RPMI7951 (cell line): ENCODE data around the gene POU2AF3. TPM values are rescaled to one million over a fixed set of nuclear protein-coding genes. Genes with fewer than 3 reads are reported as not detected.
"Not testable (repeated sequence)": the region's sequence is repeated elsewhere in the genome, so short reads cannot be mapped to it uniquely, and the experiment has no call there.

ENCODE experiments used
- DNase-seq: peaks from one replicate; pipeline ENCODE4 v3.0.0-alpha.2; 2012; ENCODE audit warnings: low read depth
- total RNA-seq: library from RNA; depleted of rRNA; stranded (reverse); fragments of >200 nt; shearing (Covaris generic); gene quantifications from 2 replicates; pipeline ENCODE4 v1.2.3, GENCODE V29; 2014

POU2AF3 gene
- total RNA-seq, 1 experiment from 2014 or later, result 0.24 TPM

- no peak for DNase-seq
Observed at GRCh38 chr11:111301004-111301841, 2.9 kb downstream of the POU2AF3 start.

GRCh38 chr11:111301842-111302118, 3.4 kb downstream of the POU2AF3 start:
- no peak for DNase-seq

DNA sequence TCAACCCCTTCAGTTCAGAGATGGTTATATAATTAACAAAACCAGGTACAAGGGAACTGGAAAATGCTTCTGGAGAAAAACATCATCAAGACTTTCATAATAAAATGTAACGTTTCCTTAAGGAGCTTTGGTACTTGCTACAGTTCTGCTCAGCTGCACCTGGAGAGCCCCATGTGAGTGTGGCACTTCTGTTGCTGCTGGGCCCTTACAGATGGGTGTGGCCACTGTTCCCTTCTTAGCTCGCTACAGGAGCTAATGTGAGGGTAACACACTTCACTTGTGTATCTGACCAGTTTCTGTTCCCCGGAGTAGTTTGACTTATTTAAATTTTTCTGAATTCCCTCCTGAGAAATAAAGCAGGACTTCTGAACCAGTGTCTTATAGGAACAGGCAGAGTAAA, 4.0 kb downstream of the POU2AF3 start:
- no peak for DNase-seq

DNA sequence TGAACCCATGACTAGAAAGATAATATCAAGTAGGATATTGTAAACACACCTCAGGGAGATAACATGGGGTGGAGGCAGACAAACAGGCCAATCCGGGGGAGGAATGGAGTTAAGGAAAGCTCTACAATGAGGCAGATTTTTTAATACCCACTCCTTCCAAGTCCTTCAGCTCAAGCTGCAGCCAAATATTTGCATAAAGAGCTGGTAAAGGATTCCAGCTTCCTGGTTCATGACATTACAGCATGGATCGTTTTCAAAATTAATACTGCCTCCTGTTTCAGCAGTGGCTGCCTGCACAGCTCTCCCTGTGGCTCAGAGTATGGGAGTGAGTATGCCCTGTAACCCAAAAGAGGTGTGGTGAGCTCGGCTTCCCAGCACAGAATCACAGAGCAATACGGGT, 5.1 kb downstream of the POU2AF3 start:
- no peak for DNase-seq

GRCh38 chr11:111305162-111305802, 6.9 kb downstream of the POU2AF3 start:
- no peak for DNase-seq

DNA sequence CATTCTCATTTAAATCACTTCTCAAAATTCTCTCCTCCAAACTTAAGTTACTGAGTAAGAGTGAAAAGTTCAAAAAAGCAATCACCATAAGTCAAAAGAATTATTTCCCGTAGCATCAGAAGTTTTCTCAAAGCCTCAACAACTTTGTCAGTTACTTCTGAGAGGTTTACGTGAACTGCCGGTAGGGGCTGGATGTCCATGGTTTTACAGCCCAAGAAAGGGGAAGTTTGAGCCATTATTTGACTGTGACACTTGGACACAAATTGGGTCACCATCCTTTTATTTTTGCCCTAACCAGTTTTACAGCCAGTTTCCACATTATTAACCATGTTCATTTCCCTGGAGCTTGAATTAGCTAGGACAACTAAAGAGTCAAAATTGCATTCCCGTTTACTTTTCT, 7.5 kb downstream of the POU2AF3 start:
- DNase-seq, result no peak

DNA sequence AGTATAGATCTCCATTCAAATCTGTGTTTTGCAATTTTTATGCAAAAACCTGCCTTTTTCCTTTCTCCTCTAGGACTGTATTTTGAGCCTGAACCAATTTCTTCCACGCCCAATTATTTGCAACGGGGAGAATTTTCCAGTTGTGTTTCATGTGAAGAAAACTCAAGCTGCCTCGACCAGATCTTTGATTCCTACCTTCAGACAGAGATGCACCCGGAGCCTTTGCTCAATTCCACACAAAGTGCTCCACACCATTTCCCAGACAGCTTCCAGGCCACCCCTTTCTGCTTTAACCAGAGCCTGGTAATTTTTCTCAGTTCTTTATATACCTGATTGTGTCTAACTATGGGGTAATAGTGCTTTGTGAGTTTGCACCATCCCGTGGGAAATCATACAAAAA, 8.0 kb downstream of the POU2AF3 start:
- no peak for DNase-seq

- DNase-seq, result no peak
Observed at GRCh38 chr11:111307472-111308108, 9.2 kb downstream of the POU2AF3 start.

- no peak for DNase-seq
Observed at GRCh38 chr11:111308140-111308539, 9.8 kb downstream of the POU2AF3 start.

GRCh38 chr11:111309215-111309915, 11.0 kb downstream of the POU2AF3 start:
- DNase-seq, result no peak

GRCh38 chr11:111310088-111310487, 11.7 kb downstream of the POU2AF3 start:
- DNase-seq, result no peak

DNA sequence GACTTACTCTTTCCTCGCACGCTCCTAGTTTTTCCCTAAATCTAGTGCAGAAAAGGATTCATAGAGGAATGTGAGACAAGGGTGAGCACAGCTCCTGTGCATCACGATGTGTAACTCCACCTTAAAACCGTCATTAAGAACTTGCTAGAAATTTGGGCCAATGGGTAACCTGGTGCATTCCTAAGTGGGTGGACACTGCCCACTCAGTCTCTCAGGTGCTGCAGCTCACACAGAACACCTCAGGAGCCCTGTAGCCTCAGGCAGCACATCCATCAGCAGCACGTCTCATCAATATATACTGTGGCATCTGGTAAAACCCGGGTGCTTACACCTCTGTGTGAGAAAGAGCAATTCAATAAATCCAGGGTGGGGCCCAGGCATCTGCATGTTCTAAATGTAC, 12.4 kb downstream of the POU2AF3 start:
- DNase-seq, result no peak

DNA sequence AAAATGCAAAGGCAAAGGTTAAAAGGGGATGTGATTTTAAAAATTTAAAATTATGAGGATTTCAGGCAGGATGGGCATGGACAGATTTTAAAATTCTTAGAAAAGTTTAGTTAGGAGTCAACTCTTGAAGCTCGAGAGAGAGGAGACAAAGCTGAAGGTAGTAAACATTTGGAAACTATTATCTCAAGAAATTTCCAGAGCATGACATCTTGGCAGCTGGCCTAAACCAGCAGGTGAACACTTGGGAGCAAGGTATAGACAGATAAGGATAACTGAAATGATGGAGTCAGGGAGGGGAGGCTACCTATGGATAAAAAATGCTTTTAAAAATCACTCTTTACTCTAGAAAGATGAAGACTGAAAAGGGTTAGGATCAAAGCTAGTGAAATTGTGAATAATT, 13.7 kb downstream of the POU2AF3 start:
- DNase-seq, result no peak

- DNase-seq, result no peak
Observed at GRCh38 chr11:111319296-111319695, 20.9 kb downstream of the POU2AF3 start.

DNA sequence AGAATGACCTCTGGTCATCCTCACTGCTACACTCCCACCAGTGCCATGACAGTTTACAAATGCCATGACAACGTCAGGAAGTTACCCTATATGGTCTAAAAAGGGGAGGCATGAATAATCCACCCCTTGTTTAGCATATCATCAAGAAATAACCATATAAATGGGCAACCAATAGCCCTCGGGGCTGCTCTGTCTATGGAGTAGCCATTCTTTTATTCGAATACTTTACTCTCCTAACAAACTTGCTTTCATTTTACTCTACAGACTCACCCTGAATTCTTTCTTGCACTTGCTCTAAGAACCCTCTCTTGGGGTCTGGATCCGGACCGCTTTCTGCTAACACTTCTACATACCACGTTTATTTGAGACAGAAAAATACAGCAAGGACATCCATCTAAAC, 21.9 kb downstream of the POU2AF3 start:
- not testable (repeated sequence) for DNase-seq

- no peak for DNase-seq
Observed at GRCh38 chr11:111320728-111321568, 22.6 kb downstream of the POU2AF3 start.

GRCh38 chr11:111322534-111322933, 24.2 kb downstream of the POU2AF3 start:
- DNase-seq, result no peak

DNA sequence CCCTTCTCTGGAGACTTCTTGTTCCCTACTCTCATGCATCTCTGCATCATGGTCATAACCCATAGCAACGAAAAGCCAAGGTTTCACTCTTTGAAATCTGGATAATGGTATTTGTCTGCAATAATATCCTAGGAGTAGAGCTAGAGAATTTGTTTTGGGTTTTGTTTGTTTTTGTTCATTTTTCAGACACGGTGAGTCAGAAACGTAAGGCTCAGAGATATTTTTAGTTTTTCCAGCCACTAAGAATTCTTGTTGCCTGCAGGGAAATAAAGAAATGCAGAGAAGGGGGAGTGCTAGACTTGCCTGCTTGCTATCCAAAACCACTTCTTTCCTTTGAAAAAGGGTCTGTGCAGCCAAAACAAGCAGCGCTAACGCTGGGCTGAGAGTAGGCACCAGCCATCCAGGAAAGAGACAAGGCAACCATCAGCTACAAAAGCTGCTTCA, 26.0 kb downstream of the POU2AF3 start:
- peak; percentile 58 for DNase-seq

DNA sequence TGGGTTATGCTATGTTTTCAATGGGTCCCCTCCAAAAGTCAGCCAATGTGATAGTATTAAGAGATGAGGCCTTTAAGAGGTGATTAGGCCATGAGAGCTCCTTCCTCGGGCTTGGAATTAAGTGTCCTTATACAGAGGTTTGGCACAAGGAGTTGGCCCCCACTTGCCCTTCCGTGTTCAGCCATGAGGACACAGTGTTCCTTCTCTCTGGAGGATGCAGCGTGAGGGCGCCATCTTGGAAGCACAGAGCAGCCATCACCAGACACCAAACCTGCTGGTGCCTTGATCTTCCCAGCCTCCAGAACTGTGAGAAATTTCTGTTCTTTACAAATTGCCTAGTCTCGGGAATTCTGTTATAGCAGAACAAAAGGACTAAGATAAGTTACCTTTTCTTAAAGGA, 26.9 kb downstream of the POU2AF3 start:
- DNase-seq, result no peak

DNA sequence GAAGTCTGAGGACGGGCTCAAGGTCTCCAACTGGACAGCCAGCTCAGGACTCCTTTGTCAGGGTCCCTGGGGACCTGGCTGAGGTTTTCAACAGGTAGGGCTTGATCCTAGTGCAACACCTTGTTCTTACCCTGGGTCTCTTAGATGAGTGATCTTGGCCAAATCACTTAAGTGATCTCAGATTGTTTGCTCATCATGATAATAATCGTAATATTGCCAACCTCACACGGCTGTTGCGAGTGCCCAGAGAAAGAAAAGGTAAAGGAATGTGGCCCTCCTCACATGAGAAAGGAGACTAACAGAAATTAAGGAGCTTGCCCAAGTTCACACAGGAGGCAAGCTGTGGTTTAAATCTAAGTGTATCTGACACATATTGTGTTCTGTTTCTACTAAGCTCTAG, 28.5 kb downstream of the POU2AF3 start:
- no peak for DNase-seq

DNA sequence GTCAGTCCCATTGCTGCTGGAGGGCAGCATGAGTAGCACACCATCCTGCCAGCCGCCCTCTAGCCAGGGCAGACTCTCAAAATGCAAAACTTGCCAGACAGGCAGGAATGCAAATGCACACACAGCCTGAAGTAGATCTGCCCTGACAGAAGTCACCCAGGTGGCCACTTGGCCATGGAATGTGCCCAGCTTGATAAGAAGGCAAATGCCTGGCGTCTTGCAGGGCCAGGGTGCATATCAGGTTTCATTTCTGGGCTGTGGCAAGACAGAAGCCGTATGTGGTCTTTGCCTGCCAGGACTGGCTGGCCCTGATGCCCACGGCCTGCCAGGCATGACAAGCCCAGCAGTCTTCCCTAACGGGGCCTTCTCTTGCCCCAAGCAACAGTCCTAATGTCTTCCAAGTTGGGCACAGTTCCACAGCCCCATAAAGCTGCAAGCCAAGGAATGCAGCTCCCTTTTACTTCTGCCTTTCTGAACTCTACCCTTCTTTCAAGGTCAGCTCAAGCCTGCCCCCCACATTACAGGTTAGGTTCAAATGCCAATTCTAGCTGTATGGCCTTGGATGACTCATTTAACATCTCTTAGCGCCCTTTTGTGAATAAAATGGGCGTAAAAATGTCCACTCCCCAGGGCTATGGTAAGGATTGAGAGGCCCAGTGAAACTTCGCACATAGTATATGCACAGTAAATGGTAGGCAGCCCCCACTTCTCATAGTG, 29.7 kb downstream of the POU2AF3 start:
- DNase-seq, result peak; percentile 68
